K562 (cell line): Measurements from ENCODE around the gene MT1M. TPM values are rescaled to one million over a fixed set of nuclear protein-coding genes. Genes with fewer than 3 reads are reported as not detected.

Experiments
- ATAC-seq: fragments of 200-7000 bp; cut with Tn5 transposase; 3 replicates; pipeline ENCODE4 v1.9.1; 2020; ENCODE audit warnings: moderate library complexity
- BruUV-seq: library from RNA; stranded (reverse); fragments of 400-500 nt; replicated peaks from 2 replicates; lab custom pipeline; 2021; lab: Mats Ljungman, UMichigan
- CTCF ChIA-PET: fragments of 300-600 bp; formaldehyde crosslinking; extraction: SDS; loops from one replicate; lab custom pipeline; 2021; ENCODE audit warnings: low intra/inter-chr PET ratio; lab: Yijun Ruan, JAX
- POLR2A ChIA-PET: fragments of 300-600, 350-650 bp; sonication (Branson Sonifier 250); formaldehyde crosslinking; extraction: SDS; loops from one replicate; lab custom pipeline; 2021; ENCODE audit warnings: antibody characterized with exemption, inconsistent platforms; lab: Yijun Ruan, JAX
- DNase-seq, 4 experiments: peaks; one replicate each; pipeline versions ENCODE4 v3.0.0 to v3.0.0-alpha.2; 2011 to 2018; ENCODE audit warnings: low spot score in 3 of 4, mixed read lengths in 3 of 4; ENCODE audit errors: extremely low read depth in 1 of 4
- FAIRE-seq: peaks from 2 replicates; lab custom pipeline; 2011; peaks lifted over from hg19 to GRCh38; lab: Jason Lieb, UNC
- H2AFZ ChIP-seq: 2 replicates; pipeline ENCODE4 v1.6.0; 2011; ENCODE audit warnings: low read depth, low read length, control low read depth, inconsistent platforms
- H3K27ac ChIP-seq: fragments of 200-600 bp; 3 replicates; pipeline ENCODE4 v1.8.0; 2011; ENCODE audit warnings: low read depth, mild to moderate bottlenecking, control low read depth, inconsistent platforms, low read length, moderate library complexity, mixed read lengths; ENCODE audit errors: extremely low read depth
- H3K27me3 ChIP-seq, 2 experiments: fragments of 300-600 bp in 1 of 2; 2 replicates in 1 of 2; 3 replicates in 1 of 2; pipeline versions ENCODE4 v1.6.0 to v1.8.0; 2011; ENCODE audit warnings: inconsistent platforms in 2 of 2, low read length in 2 of 2, mild to moderate bottlenecking in 1 of 2, mixed read lengths in 1 of 2, moderate library complexity in 1 of 2; ENCODE audit not compliant: control insufficient read depth in 2 of 2, insufficient read depth in 2 of 2
- H3K36me3 ChIP-seq: fragments of 300-600 bp; 3 replicates; pipeline ENCODE4 v1.8.0; 2011; ENCODE audit warnings: mild to moderate bottlenecking, low read length, inconsistent platforms; ENCODE audit not compliant: control insufficient read depth, insufficient read depth
- H3K4me1 ChIP-seq, 2 experiments: fragments of 200-600 bp in 1 of 2; replicated peaks in 1 of 2; 2 replicates in 1 of 2; 3 replicates in 1 of 2; pipeline versions ENCODE4 v1.5.1 to v1.8.0; 2011; ENCODE audit warnings: inconsistent platforms in 2 of 2, low read length in 2 of 2, mild to moderate bottlenecking in 1 of 2, mixed read lengths in 1 of 2, moderate library complexity in 1 of 2; ENCODE audit not compliant: control insufficient read depth in 2 of 2, insufficient read depth in 2 of 2
- H3K4me2 ChIP-seq: 2 replicates; pipeline ENCODE4 v1.6.1; 2011; ENCODE audit warnings: low read length, control low read depth, inconsistent platforms, mixed read lengths; ENCODE audit not compliant: insufficient read depth
- H3K4me3 ChIP-seq: fragments of 200-600 bp; sonication (generic), shearing (Covaris generic); 2 replicates; pipeline ENCODE4 v1.5.1; 2016; ENCODE audit warnings: control low read depth, inconsistent platforms
- H3K79me2 ChIP-seq: fragments of 200-600 bp; 3 replicates; pipeline ENCODE4 v1.8.0; 2011; ENCODE audit warnings: low read length, inconsistent platforms; ENCODE audit not compliant: control insufficient read depth, insufficient read depth
- H3K9ac ChIP-seq, 2 experiments: 2 replicates each; pipeline versions ENCODE4 v1.6.0 to v1.6.1; 2011; ENCODE audit warnings: low read depth in 2 of 2, low read length in 2 of 2, control low read depth in 1 of 2, inconsistent platforms in 1 of 2, mild to moderate bottlenecking in 1 of 2, mixed read lengths in 1 of 2; ENCODE audit not compliant: insufficient read depth in 1 of 2
- H3K9me1 ChIP-seq: one replicate; pipeline ENCODE4 v1.6.0; 2011; ENCODE audit warnings: inconsistent platforms, mild to moderate bottlenecking, low read length, moderate library complexity; ENCODE audit not compliant: control insufficient read depth, insufficient read depth
- H3K9me3 ChIP-seq: replicated peaks from 2 replicates; pipeline ENCODE4 v1.5.1; 2011; ENCODE audit warnings: low read depth, low read length, inconsistent platforms; ENCODE audit not compliant: control insufficient read depth, insufficient read depth
- H4K20me1 ChIP-seq: replicated peaks from 2 replicates; pipeline ENCODE4 v1.6.1; 2011; ENCODE audit warnings: low read length, inconsistent platforms, mixed read lengths; ENCODE audit not compliant: control insufficient read depth, insufficient read depth
- ATF7 ChIP-seq: fragments of 450-650 bp; IDR thresholded peaks from 2 replicates; pipeline ENCODE4 v1.7.1; 2014; ENCODE audit warnings: mild to moderate bottlenecking, moderate library complexity
- RBM25 ChIP-seq: fragments of 200-400 bp; formaldehyde crosslinking; IDR thresholded peaks from 2 replicates; pipeline ENCODE4 v1.6.1; 2018; ENCODE audit warnings: low read length, low read depth, moderate library complexity; ENCODE audit not compliant: severe bottlenecking
- ZFP36 ChIP-seq: fragments of 150-350 bp; IDR thresholded peaks from 2 replicates; pipeline ENCODE4 v1.6.1; 2018; ENCODE audit warnings: low read length, low read depth; ENCODE audit not compliant: partially characterized antibody
- ZNF408 ChIP-seq: fragments of 250-450 bp; sonication (Bioruptor Pico); IDR thresholded peaks from 2 replicates; pipeline ENCODE4 v1.4.0; 2020; ENCODE audit warnings: low read depth, mild to moderate bottlenecking, moderate library complexity
- WGBS: fragments of 100-300 bp; shearing (Covaris generic); methylation state at CpG from one replicate; pipeline ENCODE4 v1.1.6; 2016; ENCODE audit warnings: low coverage, mixed read lengths; ENCODE audit not compliant: insufficient coverage; ENCODE audit errors: missing lambda C conversion rate; 5-methylcytosine and 5-hydroxymethylcytosine counted together
- in situ Hi-C: fragments of 300-500 bp; cut with MboI; formaldehyde crosslinking; loops from 4 replicates; pipeline ENCODE4 v1.15.0; 2018; ENCODE audit warnings: inconsistent platforms, mixed read lengths
- intact Hi-C: fragments of 100-400 bp; cut with micrococcal nuclease; formaldehyde crosslinking; loops from 2 replicates; pipeline ENCODE4 v1.14.2; 2022
- polyA plus RNA-seq, 8 experiments: library from polyadenylated mRNA; depleted of rRNA in 4 of 8; stranded (reverse) in 5 of 8; unstranded in 3 of 8; fragments of >200 nt; fragmentation: Nextera tagmentation in 2 of 8; fragmentation: Illumina TruSeq in 1 of 8; extraction: Ambion mirVana in 2 of 8; extraction: Trizol in 1 of 8; gene quantifications; 2 replicates each; pipeline versions ENCODE4 v1.2.1 to v1.2.3, GENCODE V29; 2011 to 2014; ENCODE audit warnings: inconsistent platforms in 1 of 8, missing spikeins in 1 of 8
- total RNA-seq, 7 experiments: library from RNA; depleted of rRNA in 6 of 7; stranded (reverse); fragments of >200 nt in 6 of 7; fragmentation: Illumina TruSeq in 2 of 7; extraction: Trizol in 2 of 7; gene quantifications; 2 replicates each; pipeline versions ENCODE4 v1.2.1 to v1.2.3, GENCODE V29; 2011 to 2021; ENCODE audit warnings: low replicate concordance in 1 of 7

The MT1M gene
- total and polyA plus RNA-seq, 9 of the 15 experiments (the other 6 are each of a cell fraction or from before 2014, with no cell fraction given), result not detected

DNA sequence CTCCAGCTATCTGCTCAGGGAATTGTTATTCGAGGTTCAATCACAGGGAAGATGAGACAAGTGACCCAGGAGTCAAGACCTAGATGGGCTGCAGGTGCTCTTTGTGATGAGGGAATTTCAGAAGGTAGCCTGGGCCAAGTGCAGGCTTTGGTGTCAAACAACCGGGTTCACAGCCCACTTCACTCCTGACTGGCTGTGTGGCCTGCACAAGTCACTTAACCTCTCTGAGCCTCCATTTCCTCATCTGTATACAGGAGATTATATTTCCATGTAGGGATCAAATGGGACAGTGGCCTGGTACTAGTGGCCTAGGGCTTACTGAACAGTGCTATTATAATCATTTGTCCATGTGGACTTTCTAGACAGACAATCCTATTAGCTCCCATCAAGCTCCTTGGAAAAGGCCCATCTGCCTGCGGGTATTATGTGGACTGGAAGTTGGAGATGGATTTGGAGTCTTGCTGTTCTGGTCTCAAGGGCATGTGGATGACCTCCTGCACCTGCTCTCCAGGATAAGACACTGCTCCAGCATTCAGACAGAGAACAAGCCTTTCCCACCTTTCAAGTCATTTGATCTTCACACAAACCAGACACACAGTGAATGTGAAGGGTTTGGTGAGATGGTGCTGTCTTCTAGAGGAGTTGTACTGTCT, 46.7 kb downstream of the MT1M start:
- in situ Hi-C loops, result no loop called here

DNA sequence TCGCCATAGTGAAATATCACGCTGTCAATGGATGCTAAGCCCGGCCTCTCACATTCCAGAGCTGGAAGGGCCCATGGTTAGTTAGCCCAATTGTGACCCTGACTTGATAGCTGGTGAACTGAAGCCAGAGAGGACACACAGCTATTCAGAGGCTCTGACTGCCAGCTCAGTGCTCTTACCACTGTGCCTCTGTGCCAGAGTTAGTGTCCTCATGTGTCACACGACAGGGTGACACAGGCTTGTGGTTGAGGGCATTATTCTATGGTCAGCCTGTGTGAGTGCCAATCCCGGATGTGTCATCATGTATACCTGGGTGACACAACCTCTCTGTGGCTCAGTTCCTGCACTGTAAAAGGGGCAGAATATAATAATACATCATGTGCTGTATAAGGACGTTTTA, 47.4 kb downstream of the MT1M start:
- intact Hi-C loops (no loop called here), in situ Hi-C loops (no loop called here)
- DNase-seq, result no peak
- ChIA-PET POLR2A (no interaction called here), CTCF (interaction anchor here (0.6 kb wide), 1 partner anchor 21 kb away, joined by 3 read pairs; no protein-coding TSS in a partner anchor)
- TF ChIP-seq ATF7, result no peak
- no peak for ATAC-seq
- no peak overlapping the region for H3K4me2 ChIP-seq
- H3K9me3 ChIP-seq, result no peaks in the 10 kb centered on the region
- H3K27me3 ChIP-seq, result peaks cover 9 to 48% of the 10 kb centered on the region in 2 experiments; a peak in 4 of 5 replicates
- H4K20me1 ChIP-seq, result peaks cover 3% of the 10 kb centered on the region; the same call in 1 of the 2 replicates
- H3K9me1 ChIP-seq, result no peaks in the 10 kb centered on the region
- no peak overlapping the region for H2AFZ ChIP-seq
- no TSS peak for BruUV-seq
- FAIRE-seq, result no peak
- peaks cover 6 to 18% of the 10 kb centered on the region in 2 experiments; a peak in 3 of 5 replicates for H3K4me1 ChIP-seq
- no peaks in the 10 kb centered on the region for H3K79me2 ChIP-seq
- no peak overlapping the region for H3K27ac ChIP-seq
- no peaks in the 10 kb centered on the region for H3K36me3 ChIP-seq
- no peak overlapping the region for H3K4me3 ChIP-seq
- 11% methylated on average over 6 of the region's 6 CpGs for WGBS
- no peak overlapping the region for H3K9ac ChIP-seq

More for the DNA sequence above, 46.7 kb downstream of the MT1M start:
- Histone ChIP-seq H4K20me1 (peaks cover 3% of the 10 kb centered on the region; the same call in 1 of the 2 replicates), H3K9me3 (no peaks in the 10 kb centered on the region), H3K9me1 (no peaks in the 10 kb centered on the region), H3K4me2 (no peak overlapping the region), H3K4me1 (peaks cover 6 to 18% of the 10 kb centered on the region in 2 experiments; a peak in 3 of 5 replicates), H2AFZ (no peak overlapping the region), H3K4me3 (no peak overlapping the region), H3K27me3 (peaks cover 9 to 48% of the 10 kb centered on the region in 2 experiments; a peak in 4 of 5 replicates), H3K36me3 (no peaks in the 10 kb centered on the region), H3K9ac (no peak overlapping the region), H3K27ac (no peak overlapping the region), H3K79me2 (no peaks in the 10 kb centered on the region)
- intact Hi-C loops, result no loop called here
- ATAC-seq, result no peak
- WGBS, result 0% methylated on average over 3 of the region's 3 CpGs
- ChIA-PET CTCF (interaction anchor here (0.6 kb wide), 1 partner anchor 21 kb away, joined by 3 read pairs; no protein-coding TSS in a partner anchor), POLR2A (no interaction called here)
- FAIRE-seq, result peak; percentile 19
- DNase-seq, result no peak
- BruUV-seq, result no TSS peak
- TF ChIP-seq ZNF408 (CRISPR knock-in tag) (no peak), RBM25 (peak; percentile 61), ZFP36 (peak; percentile 55)
